Astrocyte of the spinal cord (primary cell): Measurements from ENCODE around the gene CBLB.
"Not testable (repeated sequence)": the region's sequence is repeated elsewhere in the genome, so short reads cannot be mapped to it uniquely, and the experiment has no call there.

Experiments
- DNase-seq: peaks from one replicate; pipeline ENCODE4 v3.0.0; 2011; ENCODE audit warnings: low read depth, low spot score
- H3K4me3 ChIP-seq: 2 replicates; pipeline ENCODE4 v1.5.1; 2011; ENCODE audit warnings: low read depth, mild to moderate bottlenecking, low read length, moderate library complexity
- in situ Hi-C: cut with HindIII; loops from 2 replicates; pipeline ENCODE4 v1.10.0; 2017; ENCODE audit warnings: low sequenced_read_pairs
- TF ChIP-seq, protein P1 (sequence below): IDR thresholded peaks from 2 replicates; pipeline ENCODE4 v1.5.1; 2012; ENCODE audit warnings: low read depth, mild to moderate bottlenecking, low read length, inconsistent platforms

The CBLB gene

DNA sequence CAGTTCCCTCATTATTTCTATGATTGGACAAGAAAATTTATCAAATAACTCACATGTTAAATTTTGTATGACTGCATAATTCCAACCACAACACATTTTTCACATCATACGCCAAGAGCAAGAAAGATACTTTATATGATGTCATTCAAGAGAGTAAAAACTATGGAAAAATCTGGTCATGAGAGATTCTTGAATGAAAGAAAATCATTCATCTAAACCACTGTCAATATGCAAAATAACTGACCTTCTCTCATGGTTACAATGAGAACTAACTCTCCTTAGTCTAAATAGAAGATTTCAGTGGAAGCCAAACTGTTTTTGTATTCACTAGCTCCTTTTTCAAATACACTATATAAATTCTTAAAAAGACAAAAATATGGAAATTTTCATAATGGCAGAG is 124.6 kb downstream of the CBLB start:
- no peak for DNase-seq
- TF ChIP-seq, protein P1, sequence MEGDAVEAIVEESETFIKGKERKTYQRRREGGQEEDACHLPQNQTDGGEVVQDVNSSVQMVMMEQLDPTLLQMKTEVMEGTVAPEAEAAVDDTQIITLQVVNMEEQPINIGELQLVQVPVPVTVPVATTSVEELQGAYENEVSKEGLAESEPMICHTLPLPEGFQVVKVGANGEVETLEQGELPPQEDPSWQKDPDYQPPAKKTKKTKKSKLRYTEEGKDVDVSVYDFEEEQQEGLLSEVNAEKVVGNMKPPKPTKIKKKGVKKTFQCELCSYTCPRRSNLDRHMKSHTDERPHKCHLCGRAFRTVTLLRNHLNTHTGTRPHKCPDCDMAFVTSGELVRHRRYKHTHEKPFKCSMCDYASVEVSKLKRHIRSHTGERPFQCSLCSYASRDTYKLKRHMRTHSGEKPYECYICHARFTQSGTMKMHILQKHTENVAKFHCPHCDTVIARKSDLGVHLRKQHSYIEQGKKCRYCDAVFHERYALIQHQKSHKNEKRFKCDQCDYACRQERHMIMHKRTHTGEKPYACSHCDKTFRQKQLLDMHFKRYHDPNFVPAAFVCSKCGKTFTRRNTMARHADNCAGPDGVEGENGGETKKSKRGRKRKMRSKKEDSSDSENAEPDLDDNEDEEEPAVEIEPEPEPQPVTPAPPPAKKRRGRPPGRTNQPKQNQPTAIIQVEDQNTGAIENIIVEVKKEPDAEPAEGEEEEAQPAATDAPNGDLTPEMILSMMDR = no peak
- no peak overlapping the region for H3K4me3 ChIP-seq
- in situ Hi-C loops = no loop called here

GRCh38 chr3:105733356-105733755 is 135.5 kb downstream of the CBLB start:
- no peak for DNase-seq
- no peak overlapping the region for H3K4me3 ChIP-seq
- TF ChIP-seq, protein P1 = no peak
- in situ Hi-C loops = no loop called here

GRCh38 chr3:105731686-105732085 is 137.1 kb downstream of the CBLB start:
- H3K4me3 ChIP-seq = no peak overlapping the region
- no peak for DNase-seq
- in situ Hi-C loops = no loop called here
- TF ChIP-seq, protein P1 = no peak

DNA sequence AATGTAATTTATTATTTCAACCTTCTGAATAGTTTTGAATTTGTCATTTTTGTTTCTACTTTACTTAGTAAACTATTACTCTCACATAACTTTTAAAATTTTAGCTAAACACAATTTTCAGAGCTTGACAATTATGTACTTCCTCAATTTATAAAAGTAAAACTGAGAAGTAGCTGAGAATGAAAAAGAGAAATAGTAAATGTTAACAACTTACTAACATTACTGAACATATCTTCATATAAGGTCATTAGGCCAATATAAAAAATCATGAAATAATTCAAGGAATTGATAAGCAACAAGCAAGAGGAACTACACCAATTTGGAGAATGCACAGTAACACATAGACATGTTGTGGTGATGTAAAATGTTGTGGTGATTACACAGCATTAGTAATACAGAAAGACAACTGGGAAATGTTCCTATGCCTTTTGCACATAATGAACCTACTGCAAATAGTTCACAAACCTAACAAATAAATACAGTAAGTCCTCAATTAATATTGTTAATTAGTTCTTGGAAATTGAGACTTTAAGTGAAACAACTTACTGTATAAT is 137.9 kb downstream of the CBLB start:
- no peak overlapping the region for H3K4me3 ChIP-seq
- DNase-seq = no peak
- in situ Hi-C loops = no loop called here
- TF ChIP-seq, protein P1 = no peak

GRCh38 chr3:105729667-105730066 is 139.1 kb downstream of the CBLB start:
- TF ChIP-seq, protein P1 = no peak
- peak; percentile 36 for DNase-seq
- in situ Hi-C loops = no loop called here
- no peak overlapping the region for H3K4me3 ChIP-seq

GRCh38 chr3:105728771-105729312 is 140.0 kb downstream of the CBLB start:
- DNase-seq = no peak
- TF ChIP-seq, protein P1 = no peak
- in situ Hi-C loops = no loop called here
- no peak overlapping the region for H3K4me3 ChIP-seq

DNA sequence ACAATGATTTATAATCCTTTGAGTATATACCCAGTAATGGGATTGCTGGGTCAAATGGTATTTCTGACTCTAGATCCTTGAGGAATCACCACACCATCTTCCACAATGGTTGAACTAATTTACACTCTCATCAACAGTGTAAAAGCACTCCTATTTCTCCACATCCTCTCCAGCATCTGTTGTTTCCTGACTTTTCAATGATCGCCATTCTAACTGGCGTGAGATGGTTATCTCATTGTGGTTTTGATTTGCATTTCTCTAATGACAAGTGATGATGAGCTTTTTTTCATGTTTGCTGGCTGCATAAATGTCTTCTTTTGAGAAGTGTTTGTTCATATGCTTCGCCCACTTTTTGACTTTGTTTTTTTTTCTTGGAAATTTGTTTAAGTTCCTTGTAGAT is 141.8 kb downstream of the CBLB start:
- in situ Hi-C loops, DNase-seq, H3K4me3 ChIP-seq: not testable (repeated sequence)
